Measurements from ENCODE around the gene SEMA6A. TPM values are rescaled to one million over a fixed set of nuclear protein-coding genes. Genes with fewer than 3 reads are reported as not detected.

Gene SEMA6A
- total and polyA plus RNA-seq, 2 experiments from 2014 or later = 233 to 400 TPM

GRCh38 chr5:116459301-116459700 lies 115.3 kb downstream of the SEMA6A start (continued):
- no peak for TF ChIP-seq ZNF462 (CRISPR knock-in tag; IDR thresholded peaks at IDR 0.05)
- TF ChIP-seq POLR2AphosphoS5 (IDR thresholded peaks at IDR 0.05; ENCODE audit: low read depth) = no peak
- no peak for TF ChIP-seq NANOG (IDR thresholded peaks at IDR 0.05; ENCODE audit: borderline replicate concordance)
- no peak for TF ChIP-seq ZNF114 (CRISPR knock-in tag; IDR thresholded peaks at IDR 0.05)

GRCh38 chr5:116457062-116457461 lies 117.6 kb downstream of the SEMA6A start:
- no peak for TF ChIP-seq ZNF462 (CRISPR knock-in tag; IDR thresholded peaks at IDR 0.05)
- Histone ChIP-seq H2AFZ (no peak overlapping the region), H3K4me1 (ENCODE audit: insufficient read depth) (peaks cover 34% of the 10 kb centered on the region), H3K79me2 (replicated peaks; ENCODE audit: insufficient read depth) (peaks cover 14% of the 10 kb centered on the region), H3K27ac (ENCODE audit: low read depth) (no peak overlapping the region), H3F3A (replicated peaks; ENCODE audit: low read depth) (peaks cover 7% of the 10 kb centered on the region; the same call in 1 of the 2 replicates), H4K20me1 (replicated peaks; ENCODE audit: insufficient read depth) (peaks cover 4% of the 10 kb centered on the region; the same call in 1 of the 2 replicates), H3K36me3 (ENCODE audit: insufficient read depth) (peaks cover 41% of the 10 kb centered on the region; the same call in 1 of the 2 replicates), H3K27me3 (ENCODE audit: insufficient read depth) (no peaks in the 10 kb centered on the region), H3K4me2 (no peak overlapping the region), H3K9me2 (ENCODE audit: insufficient read depth) (no peaks in the 10 kb centered on the region), H3K4me3 (no peak overlapping the region)
- DNase-seq (ENCODE audit: low spot score) (no peak), ATAC-seq (no peak)
- Mint-ChIP-seq H3K9me3 (no peaks in the 10 kb centered on the region), H3K36me3 (ENCODE audit: low read depth) (peaks cover 38% of the 10 kb centered on the region), H3K4me1 (peaks cover 46% of the 10 kb centered on the region), H3K27me3 (ENCODE audit: insufficient read depth, low read depth, poor library complexity) (no peaks in the 10 kb centered on the region), H3K27ac (no peak overlapping the region), H3K4me3 (no peak overlapping the region)

Data from GM23338 (cell line).